CD4-positive, alpha-beta T cell treated with Interleukin-10 for 1 hour (primary cell): ENCODE data around the gene PNPLA5.

Experiments used
- DNase-seq: peaks from one replicate; pipeline ENCODE4 v3.0.0-alpha.2; 2020

Gene PNPLA5

DNA sequence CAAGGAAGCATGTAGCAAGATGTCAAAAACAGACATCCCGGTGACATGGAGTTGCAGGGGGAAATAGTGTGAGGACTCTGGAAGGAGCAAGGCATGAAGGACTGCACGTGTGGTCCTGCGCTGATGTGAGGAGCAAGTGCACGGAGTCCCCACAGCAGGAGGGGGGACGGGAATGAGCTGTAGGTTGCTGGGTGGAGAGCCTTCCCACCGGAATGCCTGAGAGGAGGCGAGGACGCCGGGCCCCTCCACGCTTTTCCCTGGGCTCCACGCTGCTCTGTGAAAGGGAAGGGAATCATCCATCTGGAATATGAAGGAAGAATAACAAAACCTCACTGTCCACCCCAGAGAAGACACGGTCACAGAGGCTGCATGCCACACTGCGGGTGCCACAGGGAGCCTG, 56.1 kb downstream of the PNPLA5 start:
- no peak for DNase-seq

DNA sequence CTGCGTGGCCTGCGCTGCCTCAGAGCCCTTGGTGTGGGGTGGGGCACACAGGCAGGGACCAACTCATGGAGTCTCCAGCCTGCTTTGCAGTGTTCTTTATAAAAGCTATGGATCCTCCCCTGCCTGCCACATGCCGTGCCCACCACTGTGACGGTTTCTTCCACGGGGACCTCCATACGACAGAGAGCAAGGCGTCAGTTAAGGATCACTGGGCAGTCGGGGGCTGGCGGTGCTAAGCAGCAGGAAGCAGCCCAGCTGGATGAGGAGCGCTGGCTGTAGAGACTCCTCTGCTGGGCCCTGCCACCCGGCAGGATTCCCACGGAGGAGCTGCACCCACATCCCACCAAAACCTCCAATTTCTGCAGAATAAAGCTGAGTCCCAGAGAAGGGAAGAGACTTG, 56.6 kb downstream of the PNPLA5 start:
- DNase-seq: no peak

DNA sequence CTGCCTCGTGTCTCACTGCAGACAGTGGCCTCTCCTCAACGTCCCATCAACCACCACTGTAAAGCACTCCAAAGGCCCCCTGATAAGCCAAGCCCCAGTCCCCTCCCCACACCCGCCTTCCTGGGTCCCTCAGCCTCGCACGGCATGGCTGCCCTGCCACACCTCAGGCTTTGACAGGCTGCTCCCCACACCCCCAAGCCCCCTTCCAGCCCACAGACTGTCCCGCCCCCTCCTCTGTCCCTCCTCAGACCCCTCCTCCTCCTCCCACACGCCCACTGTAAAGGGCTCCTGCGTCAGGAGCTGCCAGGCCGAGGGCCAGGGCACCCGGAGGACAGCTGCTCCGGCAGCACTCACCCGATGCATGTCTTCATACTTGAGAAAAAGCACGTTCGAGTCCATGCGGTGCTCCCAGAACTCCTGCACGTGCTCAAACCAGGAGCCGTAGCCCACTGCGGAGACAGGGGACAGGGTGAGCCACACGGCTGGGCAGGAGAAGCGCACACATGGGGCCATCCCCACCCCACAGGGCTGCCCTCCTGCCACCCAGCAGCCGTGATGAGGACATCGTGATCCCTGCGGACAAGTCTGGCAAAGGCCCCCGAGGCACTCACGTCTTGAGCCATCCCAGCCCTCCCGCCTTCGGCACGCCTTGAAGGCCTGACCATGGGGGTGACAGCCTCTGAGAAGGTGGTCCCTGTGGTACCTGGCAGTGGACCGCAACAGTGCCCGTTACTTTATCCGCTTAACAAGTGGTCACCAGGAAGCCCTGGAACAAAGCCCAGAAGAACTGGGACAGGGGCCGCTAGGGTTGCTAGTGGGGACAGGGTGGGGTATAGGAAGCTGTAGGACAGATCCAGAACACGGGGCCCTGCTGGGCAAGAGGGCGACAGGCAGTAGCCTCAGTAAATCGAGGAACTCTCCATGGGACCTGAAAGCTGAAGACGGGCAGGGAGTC, 58.2 kb downstream of the PNPLA5 start:
- no peak for DNase-seq

- DNase-seq: no peak
Measured at GRCh38 chr22:43832393-43833265, 59.2 kb downstream of the PNPLA5 start.

- DNase-seq: no peak
Measured at GRCh38 chr22:43831561-43832392, 60.0 kb downstream of the PNPLA5 start.

- DNase-seq: no peak
Measured at GRCh38 chr22:43830931-43831560, 60.8 kb downstream of the PNPLA5 start.

GRCh38 chr22:43829904-43830851, 61.6 kb downstream of the PNPLA5 start:
- no peak for DNase-seq
